Mononuclear cell (primary cell): ENCODE results near the gene VASH1. TPM values are rescaled to one million over a fixed set of nuclear protein-coding genes. Genes with fewer than 3 reads are reported as not detected.

Experiments used
- H3K27me3 ChIP-seq: 2 replicates; pipeline ENCODE4 v1.6.0; 2011; ENCODE audit warnings: low read length, control low read depth; ENCODE audit not compliant: insufficient read depth
- H3K4me1 ChIP-seq: 2 replicates; pipeline ENCODE4 v1.5.1; 2011; ENCODE audit warnings: mild to moderate bottlenecking, low read length, control low read depth; ENCODE audit not compliant: insufficient read depth
- H3K4me3 ChIP-seq: 2 replicates; pipeline ENCODE4 v1.5.1; 2011; ENCODE audit warnings: mild to moderate bottlenecking, low read length, moderate library complexity
- H3K9me3 ChIP-seq: 2 replicates; pipeline ENCODE4 v1.5.1; 2011; ENCODE audit warnings: low read depth, mild to moderate bottlenecking, control low read depth, low read length
- total RNA-seq: library from RNA; depleted of rRNA; stranded (reverse); fragments of >200 nt; gene quantifications from one replicate; pipeline ENCODE4 v1.2.3, GENCODE V29; 2012

The VASH1 gene
- total RNA-seq, 1 donor, result 2.3 TPM

DNA sequence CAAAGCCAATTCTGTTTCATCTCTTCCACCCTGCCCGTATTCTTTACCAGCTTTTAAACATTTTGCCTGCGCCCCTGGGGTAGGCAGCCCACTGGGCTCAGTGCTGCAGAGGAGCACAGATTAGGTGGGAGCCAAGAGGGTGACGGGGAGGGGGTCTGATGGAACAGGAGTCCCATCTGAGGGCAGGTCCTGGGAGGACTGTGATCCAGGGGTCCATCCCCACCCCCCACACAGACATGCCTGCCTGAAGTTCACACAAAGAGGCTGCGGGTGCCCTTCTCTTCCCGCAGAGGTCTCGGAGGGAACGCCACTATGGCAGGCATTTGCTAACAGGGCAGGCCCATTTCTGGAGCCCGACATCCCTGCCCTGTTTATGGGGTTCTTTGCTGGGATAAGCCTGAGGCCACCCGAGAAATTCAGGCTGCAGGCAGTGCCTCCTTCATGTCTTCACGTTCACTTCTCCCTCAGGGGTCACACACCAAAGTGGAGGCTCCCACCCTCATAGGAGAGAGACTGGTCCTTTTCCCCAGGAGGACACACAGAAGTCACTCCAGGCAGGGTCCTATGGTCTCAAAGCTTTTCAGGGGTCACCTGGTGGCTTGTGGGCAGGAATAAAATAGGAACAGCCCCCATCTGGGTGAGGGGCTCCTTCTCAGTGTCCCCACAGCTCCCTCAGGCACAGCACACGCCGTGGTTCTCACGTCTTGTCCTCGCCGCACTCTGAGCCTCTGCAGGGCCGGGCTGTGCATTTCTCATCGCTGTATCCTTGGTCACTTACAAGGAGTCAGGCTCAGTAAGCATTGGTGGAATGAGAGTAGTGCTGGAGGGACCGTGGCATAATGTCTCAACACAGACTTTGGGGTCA is 12.9 kb downstream of the VASH1 start:
- Histone ChIP-seq H3K4me1 (peaks cover 67% of the 10 kb centered on the region), H3K9me3 (no peaks in the 10 kb centered on the region)

DNA sequence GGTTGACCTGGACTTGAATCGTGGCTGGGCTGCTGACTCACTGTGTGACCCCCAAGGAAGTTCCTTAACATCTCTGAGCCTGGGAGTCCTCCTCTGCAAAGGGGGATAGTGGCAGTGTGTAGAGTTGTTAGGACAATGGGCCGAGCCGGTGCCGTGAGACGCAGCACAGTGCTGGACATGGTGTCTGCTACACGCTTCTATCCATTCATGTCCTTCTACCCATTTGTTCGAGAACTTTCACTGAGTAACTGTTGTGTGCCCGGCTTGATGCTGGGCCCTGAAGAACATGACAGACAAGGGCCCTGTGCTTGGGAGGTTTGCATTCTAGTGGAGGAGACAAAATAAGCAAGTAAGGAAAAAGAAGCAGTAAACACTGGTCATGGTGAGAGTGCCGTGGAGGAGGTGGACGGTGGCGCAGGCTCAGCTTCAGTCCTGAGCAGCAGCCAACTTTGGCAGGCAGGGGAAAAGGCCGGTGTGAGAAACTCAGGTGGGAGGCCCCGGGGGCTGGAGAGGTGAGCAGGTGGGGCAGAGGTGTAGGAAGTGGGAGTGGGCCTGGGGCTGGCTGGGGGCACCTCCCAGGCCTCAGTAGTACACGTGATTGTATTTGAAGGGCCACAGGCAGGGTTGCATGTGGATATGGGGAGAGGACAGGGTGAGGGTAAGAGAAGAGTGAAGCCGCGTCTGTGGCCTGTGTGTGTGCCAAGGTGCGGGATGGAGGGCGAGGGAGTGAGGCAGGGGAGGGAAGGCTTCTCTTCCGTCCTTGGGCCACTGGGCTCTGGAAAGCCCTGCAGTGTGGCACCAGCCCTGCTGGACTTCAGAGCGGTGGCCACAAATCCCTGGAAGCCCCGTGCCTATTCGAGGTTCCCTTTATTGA is 13.8 kb downstream of the VASH1 start:
- Histone ChIP-seq H3K4me3 (no peak overlapping the region), H3K27me3 (no peaks in the 10 kb centered on the region), H3K4me1 (peaks cover 58% of the 10 kb centered on the region), H3K9me3 (no peaks in the 10 kb centered on the region)

More for the DNA sequence above, 12.9 kb downstream of the VASH1 start:
- Histone ChIP-seq H3K4me3 (no peak overlapping the region), H3K27me3 (no peaks in the 10 kb centered on the region)

DNA sequence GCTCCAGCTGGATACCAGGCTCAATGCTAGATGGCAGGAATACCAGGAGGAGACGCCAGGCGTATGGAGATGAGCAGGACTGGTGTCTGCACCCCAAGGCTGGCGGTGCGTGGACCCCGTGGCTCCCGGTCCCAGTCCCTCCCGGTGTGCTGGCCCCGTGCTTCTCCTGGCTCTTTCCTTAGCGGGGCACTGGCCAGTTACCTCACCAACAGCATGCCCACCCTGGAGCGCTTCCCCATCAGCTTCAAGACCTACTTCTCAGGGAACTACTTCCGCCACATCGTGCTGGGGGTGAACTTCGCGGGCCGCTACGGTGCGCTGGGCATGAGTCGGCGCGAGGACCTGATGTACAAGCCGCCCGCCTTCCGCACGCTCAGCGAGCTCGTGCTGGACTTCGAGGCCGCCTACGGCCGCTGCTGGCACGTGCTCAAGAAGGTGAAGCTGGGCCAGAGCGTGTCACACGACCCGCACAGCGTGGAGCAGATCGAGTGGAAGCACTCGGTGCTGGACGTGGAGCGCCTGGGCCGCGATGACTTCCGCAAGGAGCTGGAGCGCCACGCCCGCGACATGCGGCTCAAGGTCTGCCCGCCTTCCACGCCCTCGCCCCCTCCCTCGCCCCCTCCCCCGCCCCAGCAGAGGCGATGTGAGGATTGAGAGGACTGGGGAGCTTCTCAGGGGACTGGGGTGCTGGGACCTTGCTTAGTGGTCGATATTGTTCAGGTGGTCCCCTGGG is 14.6 kb downstream of the VASH1 start:
- Histone ChIP-seq H3K4me1 (peaks cover 56% of the 10 kb centered on the region), H3K27me3 (no peaks in the 10 kb centered on the region), H3K9me3 (no peaks in the 10 kb centered on the region)

DNA sequence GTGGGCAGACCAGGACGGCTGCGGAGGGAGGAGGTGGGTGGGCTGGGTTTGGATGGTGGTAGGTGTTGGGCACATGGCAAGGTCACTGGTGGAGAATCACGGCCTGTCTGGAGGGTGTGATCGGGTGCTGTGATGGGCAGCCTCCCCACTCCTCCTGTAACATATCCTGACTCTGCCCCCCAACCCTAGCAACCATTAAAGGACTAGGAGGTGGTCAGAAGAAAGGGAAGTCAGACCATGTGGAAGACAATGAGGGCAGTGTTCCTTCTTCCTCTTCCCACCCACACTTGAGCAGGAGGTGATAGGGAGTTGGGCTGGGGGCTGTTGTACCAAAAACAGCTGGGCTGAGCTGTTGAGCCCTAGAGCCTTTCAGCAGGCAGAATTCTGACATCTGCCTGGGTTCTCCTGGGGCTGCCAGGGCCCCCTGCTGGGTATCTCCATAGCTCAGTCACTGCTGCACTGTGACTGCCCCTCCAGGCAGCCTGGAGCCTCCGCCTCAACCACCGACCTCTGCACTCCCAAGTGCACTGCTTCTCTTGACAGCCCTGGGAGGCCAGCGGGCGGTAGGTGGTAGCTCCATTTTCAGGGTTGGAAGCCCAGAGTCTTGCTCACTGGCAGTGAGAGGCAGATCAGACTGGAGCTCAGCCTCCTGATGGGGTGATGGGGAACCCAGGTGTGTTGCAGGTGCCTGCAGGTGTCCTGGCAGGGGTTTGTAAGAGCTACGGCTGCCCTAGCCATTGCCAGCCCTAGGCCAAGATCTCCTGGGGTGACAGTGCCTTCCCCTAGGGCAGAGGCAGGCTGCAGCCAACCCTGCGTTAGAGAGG is 15.4 kb downstream of the VASH1 start:
- H3K4me3 ChIP-seq, result no peak overlapping the region

More for the DNA sequence above, 14.6 kb downstream of the VASH1 start:
- no peak overlapping the region for H3K4me3 ChIP-seq

GRCh38 chr14:76777721-76778120 is 16.5 kb downstream of the VASH1 start:
- Histone ChIP-seq H3K4me1 (peaks cover 49% of the 10 kb centered on the region), H3K4me3 (no peak overlapping the region), H3K27me3 (no peaks in the 10 kb centered on the region), H3K9me3 (no peaks in the 10 kb centered on the region)

More for the DNA sequence above, 15.4 kb downstream of the VASH1 start:
- H3K9me3 ChIP-seq, result no peaks in the 10 kb centered on the region
- H3K4me1 ChIP-seq, result peaks cover 49% of the 10 kb centered on the region
- no peaks in the 10 kb centered on the region for H3K27me3 ChIP-seq

DNA sequence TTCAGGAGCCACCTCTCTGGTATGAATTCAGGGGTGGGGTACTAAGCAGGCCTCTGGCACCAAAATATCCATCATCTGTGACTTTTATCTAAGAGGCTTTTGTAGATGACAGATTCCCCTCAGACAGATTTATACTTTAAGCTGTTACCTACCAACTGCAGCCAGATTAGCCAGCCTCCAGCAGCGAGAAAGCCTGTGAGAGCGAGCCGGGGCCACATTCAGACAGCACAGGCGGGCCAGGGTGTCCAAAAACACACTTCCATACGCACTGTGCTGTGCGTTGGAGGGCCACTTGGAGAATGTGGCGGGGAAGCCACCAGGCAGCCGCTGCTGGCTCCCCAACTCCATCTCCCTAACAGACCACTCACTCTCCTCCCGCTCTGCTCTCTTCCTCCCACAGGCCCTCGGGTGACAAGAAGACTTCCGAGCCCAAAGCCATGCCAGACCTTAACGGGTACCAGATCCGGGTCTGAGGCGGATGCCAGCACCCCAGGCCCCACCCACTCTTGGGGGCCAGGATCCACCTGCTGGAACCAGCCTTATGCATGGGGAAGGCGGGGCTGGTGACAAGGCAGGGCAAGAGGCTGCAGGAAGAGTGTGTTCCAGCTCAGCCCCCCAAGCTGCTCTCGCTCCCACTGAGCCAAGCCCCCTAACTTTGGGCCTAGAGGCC is 17.4 kb downstream of the VASH1 start:
- H3K27me3 ChIP-seq, result no peaks in the 10 kb centered on the region
- no peak overlapping the region for H3K4me3 ChIP-seq
- peaks cover 45% of the 10 kb centered on the region for H3K4me1 ChIP-seq
- H3K9me3 ChIP-seq, result no peaks in the 10 kb centered on the region

- Histone ChIP-seq H3K4me1 (peaks cover 43% of the 10 kb centered on the region), H3K4me3 (no peak overlapping the region), H3K27me3 (no peaks in the 10 kb centered on the region), H3K9me3 (no peaks in the 10 kb centered on the region)
These were observed 18.2 kb downstream of the VASH1 start for GRCh38 chr14:76779221-76780057.

- no peak overlapping the region for H3K4me3 ChIP-seq
- no peaks in the 10 kb centered on the region for H3K27me3 ChIP-seq
- no peaks in the 10 kb centered on the region for H3K9me3 ChIP-seq
- peaks cover 39% of the 10 kb centered on the region for H3K4me1 ChIP-seq
These were observed 18.7 kb downstream of the VASH1 start for GRCh38 chr14:76780058-76780345.

GRCh38 chr14:76780360-76780759 is 19.1 kb downstream of the VASH1 start:
- no peaks in the 10 kb centered on the region for H3K9me3 ChIP-seq
- H3K4me1 ChIP-seq, result peaks cover 39% of the 10 kb centered on the region
- H3K27me3 ChIP-seq, result no peaks in the 10 kb centered on the region
- H3K4me3 ChIP-seq, result no peak overlapping the region

GRCh38 chr14:76780875-76781647 is 19.8 kb downstream of the VASH1 start:
- H3K4me1 ChIP-seq, result peaks cover 39% of the 10 kb centered on the region
- no peaks in the 10 kb centered on the region for H3K9me3 ChIP-seq
- no peaks in the 10 kb centered on the region for H3K27me3 ChIP-seq
- H3K4me3 ChIP-seq, result no peak overlapping the region

GRCh38 chr14:76781648-76782051 is 20.4 kb downstream of the VASH1 start:
- Histone ChIP-seq H3K4me1 (peaks cover 34% of the 10 kb centered on the region), H3K4me3 (no peak overlapping the region), H3K9me3 (no peaks in the 10 kb centered on the region), H3K27me3 (no peaks in the 10 kb centered on the region)

GRCh38 chr14:76782115-76782884 is 21.0 kb downstream of the VASH1 start:
- Histone ChIP-seq H3K4me3 (no peak overlapping the region), H3K4me1 (peaks cover 28% of the 10 kb centered on the region), H3K9me3 (no peaks in the 10 kb centered on the region), H3K27me3 (no peaks in the 10 kb centered on the region)
